GM18499 (cell line): ENCODE data around the gene PEA15.

Source experiments
- ATAC-seq: cut with Tn5 transposase; IDR thresholded peaks from one replicate; pipeline ENCODE4 v1.9.1; 2021; ENCODE audit warnings: moderate number of reproducible peaks; ENCODE audit not compliant: insufficient read depth, unreplicated experiment

PEA15 gene

GRCh38 chr1:160205242-160206035 is at the start of gene PEA15:
Gene PEA15 (plus strand): TSS chr1:160205384. CDS start chr1:160211545, 6,161 bp downstream.
- no peak for ATAC-seq

- ATAC-seq, result no peak
Measured at GRCh38 chr1:160156361-160156760, 48.8 kb upstream of the PEA15 start.

GRCh38 chr1:160157174-160157573 is 48.0 kb upstream of the PEA15 start:
- no peak for ATAC-seq

- ATAC-seq, result no peak
Measured at GRCh38 chr1:160158031-160158430, 47.2 kb upstream of the PEA15 start.

GRCh38 chr1:160158534-160158933 is 46.6 kb upstream of the PEA15 start:
- ATAC-seq, result no peak

- ATAC-seq, result no peak
Measured at GRCh38 chr1:160159846-160160245, 45.3 kb upstream of the PEA15 start.

GRCh38 chr1:160161965-160162705 is 43.0 kb upstream of the PEA15 start:
- ATAC-seq, result no peak

GRCh38 chr1:160162931-160163330 is 42.3 kb upstream of the PEA15 start:
- no peak for ATAC-seq

- ATAC-seq, result no peak
Measured at GRCh38 chr1:160163615-160164014, 41.6 kb upstream of the PEA15 start.

GRCh38 chr1:160164121-160164520 is 41.1 kb upstream of the PEA15 start:
- ATAC-seq, result no peak

GRCh38 chr1:160166166-160166868 is 38.9 kb upstream of the PEA15 start:
- ATAC-seq, result no peak

- ATAC-seq, result no peak
Measured at GRCh38 chr1:160167056-160167455, 38.1 kb upstream of the PEA15 start.

- no peak for ATAC-seq
Measured at GRCh38 chr1:160167580-160167979, 37.6 kb upstream of the PEA15 start.

- ATAC-seq, result no peak
Measured at GRCh38 chr1:160168016-160168415, 37.2 kb upstream of the PEA15 start.

GRCh38 chr1:160168609-160169369 is 36.4 kb upstream of the PEA15 start:
- no peak for ATAC-seq

GRCh38 chr1:160169553-160170399 is 35.4 kb upstream of the PEA15 start:
- no peak for ATAC-seq

- ATAC-seq, result no peak
Measured at GRCh38 chr1:160171354-160171753, 33.8 kb upstream of the PEA15 start.

GRCh38 chr1:160171980-160172379 is 33.2 kb upstream of the PEA15 start:
- ATAC-seq, result no peak

- no peak for ATAC-seq
Measured at GRCh38 chr1:160177231-160177630, 28.0 kb upstream of the PEA15 start.
